ENCODE data around the gene VAV2.
"Not testable (repeated sequence)": the region's sequence is repeated elsewhere in the genome, so short reads cannot be mapped to it uniquely, and the experiment has no call there.

Gene VAV2

DNA sequence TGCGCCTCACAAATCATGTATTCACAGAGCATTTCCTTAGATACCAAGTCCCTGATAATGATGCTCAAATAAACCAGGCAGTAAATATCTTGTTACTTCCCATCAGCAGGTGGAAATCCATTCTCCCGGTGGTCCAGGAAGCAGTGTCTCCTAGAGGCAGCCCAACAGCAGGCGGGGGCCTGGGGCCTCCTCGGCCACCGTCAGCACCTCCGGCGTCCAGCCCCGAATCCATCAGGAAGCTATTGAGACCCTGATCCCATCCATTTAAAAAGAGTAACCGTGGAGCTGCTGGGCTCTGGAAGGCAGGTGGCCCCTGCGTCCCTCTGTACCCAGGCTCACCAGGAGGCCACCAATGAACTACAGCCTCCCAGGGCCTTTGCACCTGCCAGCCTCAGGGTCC lies 54.0 kb downstream of the VAV2 start:
- DNase-seq (ENCODE audit: low read depth), result no peak

DNA sequence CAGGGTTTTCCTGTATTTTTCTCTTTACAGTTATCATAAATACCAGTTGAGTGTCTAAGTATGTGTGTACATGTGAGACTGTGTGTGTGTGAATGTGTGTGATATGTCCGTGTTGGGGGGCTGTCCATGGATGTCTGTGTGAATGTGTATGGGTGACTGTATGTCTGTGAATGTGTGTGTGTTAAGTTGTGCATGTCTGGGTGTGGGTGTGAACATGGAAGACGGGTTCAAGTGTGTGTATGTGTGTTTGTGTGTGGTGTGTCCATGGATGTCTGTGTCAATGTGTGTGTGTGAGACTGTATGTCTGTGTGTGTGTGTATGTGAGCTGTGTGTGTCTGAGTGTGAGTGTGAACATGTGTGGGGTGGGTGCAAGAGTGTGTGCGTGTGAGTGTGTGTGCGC lies 55.0 kb downstream of the VAV2 start:
- no peak for DNase-seq (ENCODE audit: low read depth)

- DNase-seq (ENCODE audit: low read depth), result no peak
Measured at GRCh38 chr9:133935328-133936005, 56.7 kb downstream of the VAV2 start.

DNA sequence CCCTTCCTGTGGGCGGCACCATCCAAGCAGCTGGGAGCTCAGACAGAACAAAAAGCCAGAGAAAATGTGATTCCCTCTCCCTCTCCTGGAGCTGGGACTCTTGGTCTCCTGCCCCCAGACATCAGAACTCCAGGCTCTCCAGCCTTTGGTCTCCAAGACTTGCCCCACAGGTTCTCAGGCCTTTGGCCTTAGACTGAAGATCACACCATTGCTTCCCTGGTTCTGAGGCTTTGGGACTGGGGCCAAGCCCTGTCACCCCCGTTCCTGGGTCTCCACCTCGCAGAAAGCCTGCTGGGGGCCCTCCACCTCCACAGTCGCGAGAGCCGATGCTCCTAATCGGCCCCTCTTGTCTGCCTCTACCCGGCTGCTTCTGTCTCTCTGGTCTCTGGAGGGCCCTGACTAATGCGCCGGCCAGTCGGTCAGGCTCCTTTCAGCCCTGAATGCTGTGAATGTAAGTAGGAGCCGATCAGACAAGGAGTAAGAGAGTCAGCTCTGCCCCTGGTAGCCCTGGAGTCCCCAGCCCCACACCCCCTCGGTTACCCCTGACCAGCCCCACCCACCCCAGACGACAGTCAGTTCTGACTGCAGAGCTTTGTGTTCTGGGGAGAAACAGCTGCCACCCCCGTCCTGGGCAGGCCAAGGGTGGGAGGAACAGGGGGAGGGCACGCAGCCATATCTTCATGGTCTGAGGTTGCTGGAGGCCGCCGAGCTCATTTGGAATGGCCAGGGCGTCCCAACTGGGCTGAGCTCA lies 57.5 kb downstream of the VAV2 start:
- DNase-seq (ENCODE audit: low read depth), result no peak

DNA sequence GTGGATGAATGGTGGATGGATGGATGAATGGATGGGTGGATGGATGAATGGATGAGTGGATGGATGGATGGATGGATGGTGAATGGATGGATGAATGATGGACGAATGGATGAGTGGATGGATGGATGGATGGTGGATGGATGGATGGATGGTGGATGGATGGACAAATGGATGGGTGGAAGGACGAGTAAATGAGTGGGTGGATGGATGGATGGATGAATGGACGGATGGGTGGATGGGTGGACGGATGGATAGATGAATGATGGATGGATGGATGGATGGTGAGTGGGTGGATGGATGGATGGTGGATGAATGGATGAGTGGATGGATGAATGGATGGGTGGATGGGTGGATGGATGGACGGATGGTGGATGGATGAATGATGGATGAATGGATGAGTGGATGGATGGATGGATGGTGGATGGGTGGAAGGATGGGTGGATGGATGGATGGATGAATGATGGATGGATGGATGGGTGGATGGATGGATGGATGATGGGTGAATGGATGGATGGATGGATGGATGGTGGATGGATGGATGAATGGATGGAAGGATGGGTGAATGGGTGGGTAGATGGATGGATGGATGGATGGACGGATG lies 58.6 kb downstream of the VAV2 start:
- no peak for DNase-seq (ENCODE audit: low read depth)

DNA sequence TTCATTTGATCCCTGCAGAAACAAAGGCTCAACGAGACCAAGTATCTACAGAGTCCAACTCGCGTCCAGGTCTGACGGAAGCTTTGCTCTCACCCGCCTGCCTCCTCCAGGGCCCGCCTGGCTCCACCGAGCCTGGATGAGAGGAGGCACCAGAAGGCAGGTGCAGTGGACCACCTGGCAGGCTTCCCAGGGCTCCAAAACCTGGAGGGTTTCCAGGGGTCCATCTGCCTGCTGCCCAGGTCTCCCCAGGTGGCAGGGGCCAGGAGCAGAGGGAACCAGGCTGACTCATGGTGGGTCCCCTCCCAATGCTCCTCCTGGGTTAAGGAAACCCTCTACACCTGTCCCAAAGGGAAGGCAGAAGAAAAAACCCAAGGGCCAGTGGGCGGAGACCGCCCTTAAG lies 59.5 kb downstream of the VAV2 start:
- no peak for DNase-seq (ENCODE audit: low read depth)

GRCh38 chr9:133932181-133932580 lies 59.9 kb downstream of the VAV2 start:
- DNase-seq (ENCODE audit: low read depth), result no peak

GRCh38 chr9:133930682-133931485 lies 61.2 kb downstream of the VAV2 start:
- DNase-seq (ENCODE audit: low read depth), result no peak

DNA sequence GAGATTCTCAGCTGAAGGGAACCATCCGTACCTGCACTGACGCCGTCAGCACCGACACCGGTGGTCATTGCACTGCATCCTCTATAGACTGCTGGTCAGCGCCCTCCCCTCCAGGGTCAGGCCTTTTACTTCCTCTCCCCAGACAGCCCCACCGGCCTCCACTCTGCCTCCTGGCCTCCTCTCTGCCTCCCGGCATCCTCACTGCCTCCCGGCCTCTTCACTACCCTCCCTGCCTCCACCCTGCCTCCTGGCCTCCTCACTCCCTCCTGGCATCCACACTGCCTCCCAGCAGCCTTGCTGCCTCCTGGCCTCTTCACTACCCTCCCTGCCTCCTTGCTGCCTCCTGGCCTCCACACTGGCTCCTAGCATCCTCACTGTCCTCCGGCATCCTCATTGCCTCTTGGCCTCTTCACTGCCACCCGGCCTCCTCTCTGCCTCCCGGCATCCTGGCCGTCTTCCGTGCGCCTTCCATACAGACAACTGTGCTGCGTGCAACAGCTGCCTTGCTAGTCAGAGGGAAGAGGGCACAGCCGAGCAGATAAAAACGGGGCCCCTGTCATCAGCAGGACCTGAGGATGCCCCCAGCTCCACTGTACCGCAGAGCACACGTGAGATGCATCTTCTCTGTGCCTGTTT lies 62.0 kb downstream of the VAV2 start:
- no peak for DNase-seq (ENCODE audit: low read depth)

DNA sequence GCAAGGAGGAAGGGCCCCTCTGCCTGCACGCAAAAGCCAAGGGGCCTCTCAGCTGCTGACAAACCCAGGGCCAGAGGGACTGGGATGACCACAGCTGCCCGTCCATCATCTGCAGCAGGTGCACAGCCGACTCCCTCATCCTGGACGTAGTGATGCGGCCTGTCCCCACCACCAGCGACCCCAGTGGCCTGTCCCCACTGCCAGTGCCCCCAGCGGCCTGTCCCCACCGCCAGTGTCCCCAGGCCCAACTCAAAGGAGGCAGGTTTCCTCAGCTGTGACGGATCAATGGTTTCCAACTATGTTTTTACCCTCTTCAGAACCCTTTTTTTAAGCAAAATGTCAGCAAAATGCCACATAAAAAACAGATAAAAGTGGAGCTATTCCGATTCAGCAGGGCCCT lies 62.5 kb downstream of the VAV2 start:
- DNase-seq (ENCODE audit: low read depth), result no peak

DNA sequence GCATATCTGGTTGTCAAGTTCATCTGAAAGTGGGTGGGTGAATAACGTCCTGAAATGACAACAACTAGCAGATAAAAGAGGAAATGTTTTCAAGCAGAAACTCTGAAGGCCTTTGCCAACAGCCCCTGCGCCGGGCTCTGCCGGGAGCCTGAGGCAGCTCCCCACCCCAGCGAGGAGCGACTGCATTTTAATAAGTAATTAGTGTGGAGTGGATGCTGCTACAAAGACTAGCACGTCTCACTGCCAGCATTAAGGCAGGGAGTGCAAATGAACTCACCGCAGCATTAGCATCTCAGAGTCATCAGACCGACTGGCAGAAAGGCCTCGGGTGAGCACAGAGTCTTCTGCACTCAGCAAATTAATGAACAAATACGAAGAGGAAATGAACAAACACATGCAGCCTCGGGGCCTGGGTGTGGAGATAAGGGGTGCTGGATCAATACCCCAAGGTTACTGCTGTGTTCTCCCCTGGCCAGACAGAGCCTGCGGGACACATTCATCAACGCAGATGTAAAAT lies 63.8 kb downstream of the VAV2 start:
- no peak for DNase-seq (ENCODE audit: low read depth)

- no peak for DNase-seq (ENCODE audit: low read depth)
Measured at GRCh38 chr9:133927041-133927440, 65.1 kb downstream of the VAV2 start.

DNA sequence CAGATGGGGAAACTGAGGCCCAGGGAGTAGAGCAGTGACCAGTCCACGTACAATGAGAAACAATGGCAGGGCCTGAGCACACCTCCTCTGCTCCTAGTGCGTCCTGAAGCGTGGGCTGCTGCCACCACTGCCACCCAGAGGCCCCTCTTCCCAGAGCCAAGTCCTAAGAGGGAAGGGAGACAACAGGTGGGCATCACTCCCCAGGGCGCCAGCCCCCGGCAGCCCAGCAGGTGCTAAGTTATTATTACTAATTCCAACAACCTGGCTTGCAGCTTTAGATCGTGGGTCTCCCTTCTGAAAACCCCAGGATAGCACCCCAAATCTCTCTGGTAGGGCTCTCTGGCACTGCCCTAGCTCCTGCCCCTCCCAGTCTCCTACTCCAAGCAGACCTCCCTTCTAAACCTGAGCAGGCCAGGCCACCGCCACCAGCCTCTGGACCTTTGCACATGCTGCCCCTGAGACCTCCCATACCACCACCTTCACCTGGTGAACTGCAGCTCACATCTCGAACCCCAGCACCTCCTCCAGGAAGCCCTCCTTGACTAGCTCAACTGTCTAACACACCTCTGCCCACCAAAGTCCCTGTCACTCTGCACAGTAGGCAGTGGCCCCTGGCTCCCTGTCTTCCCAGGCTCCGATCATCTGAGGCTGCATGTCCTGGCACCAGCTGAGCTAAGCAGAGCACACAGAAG lies 65.8 kb downstream of the VAV2 start:
- no peak for DNase-seq (ENCODE audit: low read depth)

DNA sequence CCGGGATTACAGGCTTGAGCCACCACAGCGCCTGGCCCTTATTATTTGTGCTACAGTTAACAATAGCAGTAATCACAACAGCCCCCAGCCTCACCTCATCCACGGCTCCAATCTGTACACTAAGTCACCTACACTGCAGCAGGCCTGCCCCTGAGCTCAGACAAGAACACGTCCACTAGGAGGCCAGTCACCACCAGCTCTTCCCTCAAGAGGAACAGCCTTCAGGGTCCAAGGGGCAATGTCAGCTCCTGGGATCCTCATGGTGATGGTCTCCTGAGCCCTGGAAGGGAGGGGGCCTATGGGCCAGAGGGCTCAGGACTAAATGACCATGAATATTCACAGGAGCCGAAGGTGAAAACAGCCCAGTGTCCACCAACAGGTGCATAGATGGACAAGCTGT lies 67.7 kb downstream of the VAV2 start:
- no peak for DNase-seq (ENCODE audit: low read depth)

DNA sequence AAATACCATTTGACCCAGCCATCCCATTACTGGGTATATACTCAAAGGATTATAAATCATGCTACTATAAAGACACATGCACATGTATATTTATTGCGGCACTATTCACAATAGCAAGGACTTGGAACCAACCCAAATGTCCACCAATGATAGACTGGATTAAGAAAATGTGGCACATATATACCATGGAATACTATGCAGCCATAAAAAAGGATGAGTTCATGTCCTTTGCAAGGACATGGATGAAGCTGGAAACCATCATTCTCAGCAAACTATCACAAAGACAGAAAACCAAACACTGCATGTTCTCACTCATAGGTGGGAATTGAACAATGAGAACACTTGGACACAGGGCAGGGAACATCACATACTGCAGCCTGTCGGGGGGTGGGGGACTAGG lies 68.5 kb downstream of the VAV2 start:
- DNase-seq (ENCODE audit: low read depth), result not testable (repeated sequence)

DNA sequence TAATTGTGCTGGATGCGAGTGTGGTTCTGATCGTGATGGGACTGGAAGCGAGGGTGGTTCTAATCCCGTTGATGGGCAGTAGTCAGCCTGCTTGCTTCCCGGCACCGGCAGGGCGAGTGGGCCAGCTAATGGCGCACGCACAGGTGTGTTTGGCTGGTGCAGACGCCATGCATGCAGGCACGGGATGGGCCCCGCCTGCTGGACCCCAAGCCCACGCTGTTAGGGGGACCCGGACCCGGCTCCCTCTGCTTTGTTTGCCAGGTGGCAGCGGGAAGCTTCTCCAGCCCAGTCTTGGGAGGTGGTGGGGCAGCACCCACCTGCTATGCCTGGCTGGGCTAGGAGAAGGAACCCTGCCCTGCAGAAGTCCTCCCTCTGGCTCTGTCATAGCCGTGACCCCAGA lies 70.3 kb downstream of the VAV2 start:
- DNase-seq (ENCODE audit: low read depth), result no peak

- DNase-seq (ENCODE audit: low read depth), result no peak
Measured at GRCh38 chr9:133920471-133920870, 71.7 kb downstream of the VAV2 start.

- no peak for DNase-seq (ENCODE audit: low read depth)
Measured at GRCh38 chr9:133919253-133920115, 72.6 kb downstream of the VAV2 start.

DNA sequence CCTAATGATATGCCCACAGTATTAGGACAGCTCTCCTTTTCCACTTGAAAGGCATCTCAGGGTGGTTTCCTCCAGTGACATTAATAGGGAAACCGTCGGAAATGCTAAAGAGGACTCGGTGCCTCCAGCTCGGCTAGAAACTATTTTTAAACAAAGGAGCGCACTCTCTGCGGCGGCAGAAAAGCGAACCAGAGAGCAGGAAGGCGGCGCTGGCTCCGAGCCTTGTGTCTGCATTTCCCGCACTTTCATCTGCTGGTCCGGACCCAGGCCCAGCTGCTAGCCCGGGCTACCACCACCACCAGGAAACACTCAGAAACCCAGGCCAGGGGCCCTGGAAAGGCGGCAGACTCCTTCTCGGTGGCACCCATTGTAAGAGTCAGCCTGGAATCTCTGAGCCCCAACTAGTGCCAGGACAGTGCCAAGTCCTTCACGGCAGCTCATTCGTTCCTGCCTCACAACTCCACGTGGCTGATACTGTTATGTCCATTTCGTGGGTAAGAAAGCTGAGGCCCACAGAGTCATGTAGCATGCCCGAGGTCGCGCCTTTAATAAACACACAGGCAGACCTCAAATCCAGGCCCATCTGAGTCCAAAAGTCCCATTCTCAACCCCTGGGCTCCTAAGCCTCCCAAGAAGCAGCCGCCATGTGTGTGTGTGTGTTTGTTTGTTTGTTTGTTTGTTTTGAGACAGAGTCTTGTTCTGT lies 73.9 kb downstream of the VAV2 start:
- DNase-seq (ENCODE audit: low read depth), result no peak

DNA sequence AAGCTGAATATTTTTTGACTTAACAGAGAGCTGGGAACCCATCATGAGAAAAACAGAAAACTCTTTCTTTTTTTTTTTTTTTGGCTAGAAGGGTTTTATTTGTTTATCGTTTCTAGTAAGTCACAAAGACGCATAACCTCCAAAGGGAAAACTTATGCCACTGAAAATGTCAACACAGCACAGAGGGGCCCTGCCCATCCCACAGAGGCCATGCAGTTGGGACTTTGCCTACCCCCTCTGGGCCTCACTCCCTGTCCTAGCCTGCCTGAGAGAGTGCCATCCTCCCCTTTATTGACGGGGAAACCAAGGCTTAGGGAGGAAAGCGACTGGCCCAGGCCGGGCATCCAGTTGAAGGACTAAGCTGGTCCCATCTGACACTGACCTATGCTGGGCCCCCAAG lies 74.7 kb downstream of the VAV2 start:
- no peak for DNase-seq (ENCODE audit: low read depth)

All from fibroblast of gingiva (primary cell).